GM03348 (cell line): ENCODE data around the gene PCLO.
"Not testable (repeated sequence)": the region's sequence is repeated elsewhere in the genome, so short reads cannot be mapped to it uniquely, and the experiment has no call there.

Experiments used
- DNase-seq: peaks from one replicate; pipeline ENCODE4 v3.0.0; 2012; ENCODE audit warnings: low spot score

Gene PCLO

DNA sequence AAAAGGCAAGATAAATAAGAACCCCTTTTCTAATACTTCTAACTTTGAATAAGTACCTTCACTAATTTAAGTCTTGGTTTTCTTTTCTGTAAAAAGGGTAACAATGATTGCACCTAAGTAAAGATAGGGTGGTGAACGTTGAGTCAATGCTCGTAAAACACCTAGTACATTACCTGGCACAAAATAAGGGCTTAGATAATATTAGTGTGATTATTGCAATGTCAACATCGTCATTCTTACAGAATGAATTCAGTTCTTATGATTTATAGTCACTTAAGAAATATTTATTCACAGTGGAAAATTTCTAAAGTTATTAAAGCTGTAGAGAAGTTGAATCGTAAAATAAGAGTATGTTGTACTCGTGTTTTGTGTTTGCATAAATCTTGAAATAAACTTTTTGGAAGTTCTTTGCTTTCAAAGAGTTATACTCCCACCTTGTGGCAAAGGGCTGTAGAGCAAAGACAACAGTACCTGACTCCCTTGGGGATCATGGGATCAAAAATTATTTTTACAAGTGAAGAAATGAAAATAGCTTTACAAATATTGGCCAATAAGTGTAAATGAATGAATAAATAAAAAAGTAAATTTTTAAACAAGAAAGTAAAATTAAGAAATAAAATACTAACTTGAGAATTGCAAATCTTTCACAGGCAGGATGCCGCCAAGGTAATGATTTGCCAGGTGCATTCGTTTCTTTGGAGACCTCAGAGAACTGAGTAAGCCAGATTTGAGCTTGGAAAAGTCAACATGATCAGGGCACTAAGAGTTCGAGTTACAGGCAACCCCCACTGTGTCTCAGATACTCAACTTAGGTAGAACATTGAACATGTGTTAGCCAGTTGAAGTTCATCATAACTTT, 433.3 kb downstream of the PCLO start:
- DNase-seq, result peak; percentile 49

DNA sequence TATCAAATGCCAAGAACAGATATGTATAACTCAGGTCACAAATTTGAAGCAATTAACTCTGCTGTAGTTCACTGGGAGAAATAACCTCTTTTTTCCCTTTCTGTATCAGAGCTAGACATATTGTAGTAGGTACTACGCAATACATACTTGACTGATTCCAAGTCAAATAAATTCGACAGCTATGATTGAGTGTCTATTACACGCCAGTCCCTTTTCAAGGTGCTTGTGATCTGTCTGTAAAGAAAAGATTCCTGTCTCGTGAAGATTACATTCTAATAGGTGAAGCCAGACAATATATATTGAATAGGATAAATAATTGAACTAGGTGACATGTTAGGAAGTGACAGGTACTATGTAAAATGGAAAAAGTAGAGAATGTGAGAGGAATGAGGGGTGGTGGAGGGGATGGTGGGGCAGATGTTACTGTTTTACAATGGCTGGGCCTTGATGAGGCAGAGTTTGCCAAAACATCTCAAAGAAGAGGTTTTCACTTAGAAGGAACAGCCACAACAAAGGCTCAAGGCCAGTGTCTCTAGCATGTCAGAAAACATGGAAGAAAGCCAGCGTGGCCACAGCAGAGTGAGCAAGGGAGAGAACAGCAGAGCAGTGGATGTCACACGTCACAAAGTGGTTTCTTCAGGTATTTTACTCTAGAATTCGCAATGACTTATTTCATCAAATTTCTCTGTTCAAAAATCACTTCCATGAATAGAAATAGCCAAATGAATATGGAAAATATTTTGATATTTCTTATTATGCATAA, 436.5 kb downstream of the PCLO start:
- no peak for DNase-seq

DNA sequence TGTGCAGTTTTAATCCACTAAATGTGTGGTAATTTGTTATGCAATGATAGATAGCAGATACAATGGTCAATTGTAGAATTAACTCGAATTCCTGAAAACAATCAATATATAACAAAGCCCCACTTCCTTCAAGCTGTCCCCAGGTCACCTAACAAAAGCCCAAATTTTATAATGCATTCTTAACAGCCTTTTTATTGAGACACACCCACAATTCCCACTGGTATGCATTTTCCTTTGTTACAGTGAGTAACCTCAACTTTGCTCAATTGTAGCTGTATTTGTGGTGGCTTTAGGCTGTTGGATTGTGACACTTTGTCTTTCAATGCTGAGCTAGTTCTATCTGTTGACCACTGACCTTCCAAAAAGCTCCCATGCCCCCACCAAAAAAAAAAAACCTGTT, 439.3 kb downstream of the PCLO start:
- DNase-seq, result peak; percentile 7

DNA sequence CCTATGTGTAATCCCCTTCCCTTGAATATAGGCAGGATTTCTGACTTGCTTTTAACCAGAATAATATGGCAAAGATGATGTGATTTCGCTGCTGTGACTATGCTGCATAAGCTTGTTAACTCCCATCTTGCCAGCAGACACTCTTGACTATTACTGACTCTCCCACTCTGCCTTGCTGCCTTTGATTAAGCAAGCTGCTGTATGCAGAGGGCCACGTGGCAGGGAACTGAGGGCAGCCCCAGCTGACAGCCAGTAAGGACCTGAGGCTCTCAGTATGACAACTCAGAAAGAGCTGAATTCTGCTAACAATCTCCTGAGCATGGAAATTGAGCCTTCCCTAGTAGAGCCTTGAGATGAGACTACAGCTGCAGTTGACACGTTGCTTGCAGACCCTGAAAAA, 439.7 kb downstream of the PCLO start:
- no peak for DNase-seq

DNA sequence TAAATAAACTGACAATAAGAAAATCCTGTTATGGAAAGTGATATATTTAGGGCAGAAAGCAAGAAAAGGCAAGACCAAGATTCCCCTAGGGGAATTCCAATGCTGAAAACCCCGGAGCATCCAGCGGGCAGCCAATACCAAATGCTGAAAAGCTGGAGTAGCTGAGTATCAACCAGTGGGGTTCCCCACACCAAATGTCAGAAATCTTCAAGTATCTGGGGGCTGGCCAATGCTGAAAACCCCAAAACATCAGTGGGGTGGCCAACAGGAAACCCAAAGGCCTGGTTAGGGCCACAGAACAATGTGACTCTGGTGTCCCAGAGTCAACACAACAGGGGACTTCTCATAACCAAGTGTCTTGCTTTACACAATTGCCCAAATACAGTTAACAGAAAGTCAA, 447.3 kb downstream of the PCLO start:
- DNase-seq, result no peak

DNA sequence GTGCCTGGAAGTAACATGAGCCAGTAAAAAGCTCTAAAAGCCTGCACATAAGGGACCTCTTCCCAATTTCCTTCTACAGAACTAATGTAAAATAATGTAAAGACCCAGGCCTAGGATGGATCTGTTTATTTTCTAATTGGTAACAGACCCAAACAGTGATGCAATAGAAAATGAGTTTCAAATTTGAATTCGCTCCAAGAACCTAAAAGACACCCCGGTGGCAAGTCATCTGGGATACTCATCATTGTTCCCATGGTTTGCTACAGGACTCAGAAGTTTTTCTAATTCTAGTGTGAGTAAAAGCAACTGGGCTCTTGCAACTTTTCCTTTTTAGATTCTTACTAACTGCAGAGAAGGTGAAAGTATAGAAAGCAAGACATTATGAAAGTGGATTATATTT, 447.8 kb downstream of the PCLO start:
- DNase-seq, result peak; percentile 6

DNA sequence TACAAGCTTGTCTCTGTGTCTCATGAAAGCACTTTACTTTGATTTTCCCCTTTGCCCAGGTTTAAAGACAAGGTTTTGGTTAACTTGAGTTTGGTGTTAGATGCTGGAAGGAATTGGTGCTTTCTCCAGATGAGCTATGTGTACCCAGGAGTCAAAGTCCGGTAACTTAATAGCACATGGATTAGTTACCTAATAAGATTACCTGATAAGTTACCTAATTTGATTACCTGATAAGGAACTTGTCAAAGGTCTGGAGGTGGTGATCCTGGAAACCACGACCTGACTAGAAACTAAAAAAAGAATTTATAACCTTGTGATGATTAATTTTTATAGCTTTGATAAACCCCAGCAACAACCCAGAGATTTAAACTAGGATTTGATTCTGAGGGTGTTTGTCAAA, 449.2 kb downstream of the PCLO start:
- no peak for DNase-seq

DNA sequence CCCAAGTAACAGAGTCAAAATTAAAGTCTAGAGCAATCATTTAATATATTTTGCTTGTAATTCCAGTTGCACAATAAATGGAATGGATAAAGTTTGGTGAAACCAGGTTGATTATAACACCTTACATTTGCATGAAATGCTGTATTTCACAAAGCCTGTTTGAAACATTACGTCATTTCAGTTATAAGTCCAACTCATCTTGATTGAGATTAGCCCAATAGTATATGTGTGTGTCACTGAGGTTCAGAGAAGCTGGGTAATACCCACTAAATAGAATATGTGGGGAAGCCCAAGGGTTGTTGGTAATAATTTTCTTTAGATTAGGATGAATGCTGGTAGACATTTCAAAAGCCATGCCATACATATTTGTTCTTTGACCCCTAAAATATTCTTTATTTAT, 456.3 kb downstream of the PCLO start:
- not testable (repeated sequence) for DNase-seq

DNA sequence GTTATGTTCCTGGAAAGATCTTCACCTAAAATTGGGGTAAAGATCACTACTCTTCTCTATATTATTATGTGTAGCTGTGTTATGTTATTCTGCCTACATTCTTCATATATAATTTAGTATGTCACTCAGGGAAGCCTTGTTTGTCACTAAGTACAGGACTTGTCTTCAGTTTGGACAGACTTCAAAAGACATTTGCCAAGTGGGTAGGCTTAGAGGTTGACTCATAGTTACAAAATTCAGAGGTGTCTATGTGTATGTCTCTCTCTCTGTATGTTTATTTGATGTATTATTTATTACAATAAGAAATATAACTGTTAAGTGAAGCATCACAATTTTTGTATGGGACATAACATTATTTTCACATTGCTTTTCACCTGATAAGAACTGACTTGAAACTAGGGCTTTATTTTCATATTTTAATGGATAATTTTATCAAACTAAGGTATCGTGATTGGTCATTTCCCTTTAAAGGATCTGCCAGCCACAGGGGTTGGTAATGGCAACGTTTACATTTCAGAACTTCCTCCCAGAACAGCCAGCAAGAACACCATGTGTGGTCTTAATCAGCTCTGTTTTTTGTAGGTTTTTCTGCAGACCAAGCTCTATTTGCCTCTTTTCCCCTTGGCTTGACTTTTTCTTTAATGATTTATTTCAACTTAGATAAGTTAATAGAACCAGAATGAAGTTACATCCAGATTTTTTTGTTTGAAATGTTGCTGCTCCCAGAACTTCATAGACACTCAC, 457.0 kb downstream of the PCLO start:
- DNase-seq, result no peak

DNA sequence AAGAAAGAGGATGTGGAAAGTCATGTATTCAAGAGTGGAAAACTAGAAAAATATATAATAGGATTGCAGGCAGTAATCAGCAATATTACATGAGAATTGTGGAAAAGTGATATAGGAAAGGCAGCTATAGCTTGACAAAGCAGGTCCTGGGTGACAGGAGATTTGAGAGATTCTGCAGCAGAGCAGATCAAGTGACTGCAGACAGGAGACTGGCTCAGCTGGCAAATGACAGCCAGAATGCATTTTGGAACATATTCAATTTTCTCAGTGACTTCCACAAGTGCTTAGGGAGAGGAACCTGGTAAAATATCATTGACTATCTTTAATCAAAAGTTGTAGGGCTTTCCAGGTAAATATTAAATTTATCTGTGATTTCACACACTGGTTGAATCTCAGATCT, 458.6 kb downstream of the PCLO start:
- no peak for DNase-seq
